ENCODE measurements around the gene KNDC1.

Gene KNDC1

DNA sequence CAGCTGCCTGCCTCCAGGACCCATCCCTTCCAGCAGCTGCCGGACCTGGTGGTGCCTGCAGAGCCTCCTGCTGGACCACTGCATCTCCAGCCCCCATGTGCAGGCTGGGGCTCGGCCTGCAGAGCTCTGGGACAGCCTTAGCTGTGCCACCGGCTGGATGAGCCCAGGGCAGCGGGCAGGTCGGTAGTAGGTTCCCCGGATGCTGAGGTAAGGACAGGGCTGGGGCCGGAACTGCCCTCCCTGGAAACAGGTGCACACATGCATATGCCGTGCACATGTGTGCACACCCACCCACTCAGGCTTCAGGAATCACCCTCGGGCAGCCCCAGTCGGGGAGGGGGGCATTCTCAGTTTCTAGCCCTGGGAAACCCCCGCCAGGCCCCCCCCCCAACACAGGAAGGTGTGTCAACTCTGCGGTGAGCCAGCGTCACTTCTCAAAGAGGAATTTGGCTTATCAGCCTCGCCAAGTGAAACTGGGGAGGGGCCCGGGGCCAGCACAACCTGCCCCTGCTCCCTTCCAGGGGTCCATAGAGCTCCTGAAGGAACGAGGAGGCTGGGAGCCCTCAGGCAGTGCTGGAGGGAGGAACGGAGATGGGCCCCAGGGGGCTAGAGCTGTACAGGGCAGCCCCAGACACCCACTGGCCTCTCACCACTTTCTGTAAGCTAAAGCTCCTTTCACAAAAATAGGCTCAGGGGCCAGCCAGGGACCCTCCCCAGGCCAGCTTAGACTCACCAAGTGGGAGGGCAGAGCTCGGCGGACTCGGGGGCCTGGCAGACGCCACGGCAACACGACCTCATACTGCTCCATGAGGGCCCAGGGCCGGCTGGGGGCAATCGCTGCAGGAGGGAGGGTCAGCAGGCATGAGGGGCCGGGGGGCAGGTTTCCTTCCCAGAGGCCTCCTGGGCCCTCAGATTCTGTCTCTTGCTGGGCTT, 115.0 kb downstream of the KNDC1 start:
- DNase-seq (ENCODE audit: low read depth, low spot score) = peak; percentile 72

DNA sequence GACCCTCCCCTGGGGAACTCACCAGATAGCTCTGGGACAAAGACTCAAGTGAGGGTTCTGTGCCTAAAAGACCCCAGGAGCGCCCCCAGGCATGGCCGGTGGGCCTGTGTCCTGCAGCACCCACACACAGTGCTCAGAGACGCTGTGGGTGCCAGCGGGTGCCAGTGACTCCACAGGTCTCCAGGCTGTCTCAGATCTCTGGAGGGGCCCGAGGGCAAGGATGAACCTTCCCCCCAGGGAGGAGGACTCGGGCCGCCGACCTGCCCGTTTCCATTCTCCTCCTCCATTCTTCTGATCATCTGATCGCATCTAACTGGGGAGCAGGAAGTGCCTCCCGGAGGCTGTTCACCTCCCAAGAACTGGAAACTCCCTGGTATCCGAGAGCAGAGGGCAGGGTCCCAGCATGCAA, 115.7 kb downstream of the KNDC1 start:
- DNase-seq (ENCODE audit: low read depth, low spot score) = no peak
